ENCODE measurements around the gene C10orf143.
"Not testable (repeated sequence)": the region's sequence is repeated elsewhere in the genome, so short reads cannot be mapped to it uniquely, and the experiment has no call there.

The C10orf143 gene

DNA sequence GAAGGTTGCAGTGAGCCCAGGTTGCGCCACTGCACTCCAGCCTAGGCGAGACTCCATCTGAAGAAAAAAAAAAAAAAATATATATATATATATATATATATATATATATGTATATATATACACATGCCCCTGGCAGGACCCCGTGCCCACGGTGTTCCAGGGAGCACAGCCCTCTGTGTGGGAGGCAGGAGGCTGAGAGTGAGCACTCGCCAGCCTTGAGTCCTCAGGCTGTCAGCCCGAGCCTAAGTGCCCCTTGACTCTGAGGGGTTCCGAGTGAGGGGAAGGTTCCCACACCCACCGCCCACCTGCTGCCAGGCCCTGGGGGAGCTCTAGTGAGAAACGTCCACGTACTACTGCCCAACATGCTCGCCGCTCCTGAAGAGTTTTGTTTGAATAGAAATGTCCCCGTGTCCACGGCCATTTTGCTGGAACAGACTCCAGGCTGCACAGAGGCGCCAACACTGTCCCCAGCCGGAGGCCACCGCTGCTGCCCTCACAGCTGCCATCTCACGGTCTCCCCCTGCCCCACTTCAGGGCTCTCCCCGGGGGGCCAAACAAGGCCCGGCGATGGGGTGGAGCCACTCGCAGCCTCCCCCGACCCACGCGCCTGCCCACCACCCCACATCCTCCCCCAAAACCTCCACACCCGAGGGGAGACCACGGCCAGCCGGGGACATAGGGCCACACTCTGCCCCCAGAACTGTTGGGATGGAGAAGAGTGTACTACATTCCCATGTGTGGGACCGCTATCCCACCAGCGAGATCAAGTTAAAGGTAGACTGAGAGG, 83.8 kb downstream of the C10orf143 start:
- TF ChIP-seq, protein P1, sequence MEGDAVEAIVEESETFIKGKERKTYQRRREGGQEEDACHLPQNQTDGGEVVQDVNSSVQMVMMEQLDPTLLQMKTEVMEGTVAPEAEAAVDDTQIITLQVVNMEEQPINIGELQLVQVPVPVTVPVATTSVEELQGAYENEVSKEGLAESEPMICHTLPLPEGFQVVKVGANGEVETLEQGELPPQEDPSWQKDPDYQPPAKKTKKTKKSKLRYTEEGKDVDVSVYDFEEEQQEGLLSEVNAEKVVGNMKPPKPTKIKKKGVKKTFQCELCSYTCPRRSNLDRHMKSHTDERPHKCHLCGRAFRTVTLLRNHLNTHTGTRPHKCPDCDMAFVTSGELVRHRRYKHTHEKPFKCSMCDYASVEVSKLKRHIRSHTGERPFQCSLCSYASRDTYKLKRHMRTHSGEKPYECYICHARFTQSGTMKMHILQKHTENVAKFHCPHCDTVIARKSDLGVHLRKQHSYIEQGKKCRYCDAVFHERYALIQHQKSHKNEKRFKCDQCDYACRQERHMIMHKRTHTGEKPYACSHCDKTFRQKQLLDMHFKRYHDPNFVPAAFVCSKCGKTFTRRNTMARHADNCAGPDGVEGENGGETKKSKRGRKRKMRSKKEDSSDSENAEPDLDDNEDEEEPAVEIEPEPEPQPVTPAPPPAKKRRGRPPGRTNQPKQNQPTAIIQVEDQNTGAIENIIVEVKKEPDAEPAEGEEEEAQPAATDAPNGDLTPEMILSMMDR (IDR thresholded peaks at IDR 0.05; ENCODE audit: low read depth, low read length): no peak
- H3K4me3 ChIP-seq (replicated peaks in 1 of 2; ENCODE audit: low read depth in 2 of 2, low read length in 2 of 2): no peak overlapping the region
- no peak for DNase-seq (ENCODE audit: low read depth in 2 of 2)

DNA sequence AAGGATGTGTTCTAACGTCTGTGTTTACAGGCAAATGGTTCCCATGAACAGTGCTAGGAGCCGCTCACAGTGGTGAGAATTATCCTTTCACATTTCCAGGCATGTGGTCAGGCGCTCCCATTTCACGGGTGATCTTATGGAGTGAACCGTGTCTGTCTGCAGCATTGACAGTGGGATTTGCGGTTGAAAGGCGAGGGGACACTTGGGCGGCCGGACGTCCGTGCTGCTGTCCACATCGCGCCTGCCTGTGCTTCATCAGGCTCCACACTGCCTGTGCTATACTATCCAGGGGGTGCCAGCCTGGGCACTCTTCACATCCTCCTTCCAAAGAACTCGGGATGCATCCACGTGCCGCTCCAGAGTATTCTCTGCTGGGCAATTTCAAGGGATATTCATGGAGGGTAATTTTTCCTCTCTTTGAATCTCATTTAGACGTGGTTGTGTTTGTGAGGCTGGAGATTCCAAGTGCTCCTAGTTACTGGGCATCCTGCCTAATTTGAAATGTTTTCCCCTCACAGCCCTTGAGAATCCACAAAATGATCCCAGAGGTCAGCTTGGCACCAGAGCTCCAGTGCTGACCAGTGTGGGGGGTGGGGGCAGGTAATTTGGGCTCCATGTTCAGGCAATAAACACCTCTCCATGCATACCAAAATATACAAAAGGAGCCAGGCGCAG, 84.7 kb downstream of the C10orf143 start:
- TF ChIP-seq, protein P1 (IDR thresholded peaks at IDR 0.05; ENCODE audit: low read depth, low read length): no peak
- DNase-seq (ENCODE audit: low read depth in 2 of 2): no peak
- no peak overlapping the region for H3K4me3 ChIP-seq (replicated peaks in 1 of 2; ENCODE audit: low read depth in 2 of 2, low read length in 2 of 2)

DNA sequence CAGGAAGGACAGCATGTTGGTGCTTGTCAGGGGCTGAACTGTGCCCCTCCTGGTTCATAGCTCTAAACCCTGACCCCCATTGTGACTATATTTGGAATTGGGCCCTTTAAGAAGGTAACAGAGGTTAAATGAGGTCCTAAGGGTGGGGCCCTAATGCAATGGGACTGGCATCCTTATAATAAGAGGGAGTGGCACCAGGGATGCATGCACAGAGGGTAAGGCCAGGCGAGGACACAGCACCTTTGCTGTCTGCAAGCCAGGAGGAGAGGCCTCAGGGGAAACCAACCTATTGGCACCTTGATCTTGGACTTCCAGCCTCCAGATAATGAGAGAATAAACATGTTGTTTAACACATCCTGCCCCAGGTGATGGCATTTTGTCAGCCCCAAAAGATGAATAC, 85.3 kb downstream of the C10orf143 start:
- DNase-seq (ENCODE audit: low read depth in 2 of 2): no peak
- TF ChIP-seq, protein P1 (IDR thresholded peaks at IDR 0.05; ENCODE audit: low read depth, low read length): no peak
- H3K4me3 ChIP-seq (replicated peaks in 1 of 2; ENCODE audit: low read depth in 2 of 2, low read length in 2 of 2): no peak overlapping the region

DNA sequence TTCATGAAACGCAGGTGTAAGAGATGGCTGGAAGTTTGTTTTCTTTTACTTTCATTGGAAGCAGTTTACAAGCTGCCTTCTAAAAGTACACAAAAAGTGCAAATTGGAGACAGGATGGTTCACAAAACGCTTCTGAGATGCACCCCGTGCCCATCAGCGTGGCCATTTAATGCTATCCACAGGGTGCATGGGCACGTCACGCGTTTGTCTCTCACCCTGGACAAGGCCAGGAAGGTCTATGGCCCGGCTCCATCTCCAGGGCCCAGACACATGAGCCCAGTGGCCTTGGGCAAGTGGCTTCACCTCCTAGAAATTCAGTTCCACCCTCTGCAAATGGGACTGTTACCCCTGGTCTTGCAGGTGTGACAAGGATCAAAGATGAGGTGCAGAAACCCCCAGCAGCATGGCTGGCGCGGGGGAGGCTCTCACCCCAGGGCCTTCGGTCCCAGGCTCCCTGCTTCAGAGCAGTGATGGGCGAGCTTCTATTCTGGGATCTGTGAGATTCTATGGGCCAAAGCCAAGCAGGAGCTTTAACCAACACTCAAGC, 85.8 kb downstream of the C10orf143 start:
- H3K4me3 ChIP-seq (replicated peaks in 1 of 2; ENCODE audit: low read depth in 2 of 2, low read length in 2 of 2): no peak overlapping the region
- no peak for DNase-seq (ENCODE audit: low read depth in 2 of 2)
- TF ChIP-seq, protein P1 (IDR thresholded peaks at IDR 0.05; ENCODE audit: low read depth, low read length): no peak

DNA sequence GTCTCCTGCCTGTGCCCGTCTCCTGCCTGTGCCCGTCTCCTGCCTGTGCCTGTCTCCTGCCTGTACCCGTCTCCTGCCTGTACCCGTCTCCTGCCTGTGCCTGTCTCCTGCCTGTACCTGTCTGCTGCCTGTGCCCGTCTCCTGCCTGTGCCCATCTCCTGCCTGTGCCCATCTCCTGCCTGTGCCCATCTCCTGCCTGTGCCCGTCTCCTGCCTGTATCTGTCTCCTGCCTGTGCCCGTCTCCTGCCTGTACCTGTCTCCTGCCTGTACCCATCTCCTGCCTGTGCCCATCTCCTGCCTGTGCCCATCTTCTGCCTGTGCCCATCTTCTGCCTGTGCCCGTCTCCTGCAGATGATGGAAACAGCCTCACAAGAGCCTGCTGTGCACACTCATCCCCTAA, 86.3 kb downstream of the C10orf143 start:
- DNase-seq (ENCODE audit: low read depth in 2 of 2); H3K4me3 ChIP-seq (replicated peaks in 1 of 2; ENCODE audit: low read depth in 2 of 2, low read length in 2 of 2): not testable (repeated sequence)

DNA sequence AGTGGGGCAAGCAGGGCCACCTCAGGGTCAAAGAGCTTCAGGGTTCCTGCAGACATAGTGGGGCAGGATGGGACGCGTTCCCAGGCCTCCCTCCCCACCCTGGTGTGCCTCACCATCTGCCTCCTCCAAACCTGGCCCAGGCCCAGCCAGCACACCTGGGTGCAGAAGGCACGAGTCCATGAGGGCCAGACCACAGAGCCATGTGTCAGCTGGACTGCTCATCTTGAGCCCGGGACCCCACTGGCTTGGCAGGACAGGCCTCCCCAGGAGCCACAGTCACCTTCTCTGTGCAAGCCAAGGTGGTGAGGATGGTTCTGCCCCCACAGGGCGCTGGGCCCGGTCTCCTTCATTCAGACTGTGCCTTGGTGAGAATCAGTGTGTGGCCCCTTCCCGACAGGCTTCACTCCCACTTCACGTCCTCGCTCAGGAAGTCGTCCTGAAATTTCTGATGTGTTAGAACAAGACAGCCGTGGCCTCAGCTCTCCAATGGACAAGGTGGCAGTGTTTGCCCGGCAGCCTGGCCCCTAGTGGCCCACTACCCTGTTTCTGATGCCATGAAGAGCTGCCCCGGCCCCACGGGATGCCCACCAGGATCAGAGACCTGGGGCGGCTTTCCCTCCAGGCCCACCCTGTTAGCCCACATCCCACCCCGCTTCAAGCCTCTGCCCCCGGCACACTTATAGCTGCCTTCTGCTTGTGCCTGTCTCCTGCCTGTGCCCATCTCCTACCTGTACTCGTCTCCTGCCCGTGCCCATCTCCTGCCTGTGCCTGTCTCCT, 87.0 kb downstream of the C10orf143 start:
- TF ChIP-seq, protein P1 (IDR thresholded peaks at IDR 0.05; ENCODE audit: low read depth, low read length): no peak
- no peak for DNase-seq (ENCODE audit: low read depth in 2 of 2)
- no peak overlapping the region for H3K4me3 ChIP-seq (replicated peaks in 1 of 2; ENCODE audit: low read depth in 2 of 2, low read length in 2 of 2)
